Kidney (tissue), 14 donors: Measurements from ENCODE around the gene HOXA5. TPM values are rescaled to one million over a fixed set of nuclear protein-coding genes. Genes with fewer than 3 reads are reported as not detected.

Experiments
- DNase-seq, 5 donors: peaks; one replicate each; pipeline ENCODE4 v3.0.0-alpha.2; 2013 to 2020
- FAIRE-seq: peaks from 2 replicates; lab custom pipeline; 2012; peaks lifted over from hg19 to GRCh38; lab: Jason Lieb, UNC
- H3K27ac ChIP-seq, 2 donors: one replicate each; pipeline ENCODE4 v1.7.0; 2013; ENCODE audit warnings: low read depth in 2 of 2, low read length in 2 of 2, inconsistent platforms in 1 of 2
- H3K27me3 ChIP-seq: one replicate; pipeline ENCODE4 v1.7.1; 2013; ENCODE audit warnings: low read length, inconsistent platforms; ENCODE audit not compliant: control insufficient read depth, insufficient read depth
- H3K36me3 ChIP-seq, 3 donors: one replicate each; pipeline versions ENCODE4 v1.7.0 to v1.7.1; 2013; ENCODE audit warnings: low read length in 3 of 3, control low read depth in 1 of 3, inconsistent platforms in 1 of 3; ENCODE audit not compliant: insufficient read depth in 3 of 3, control insufficient read depth in 2 of 3
- H3K4me1 ChIP-seq, 3 donors: one replicate each; pipeline versions ENCODE4 v1.7.0 to v1.7.1; 2013; ENCODE audit warnings: low read length in 3 of 3, inconsistent platforms in 1 of 3, low read depth in 1 of 3; ENCODE audit not compliant: control insufficient read depth in 2 of 3, insufficient read depth in 2 of 3
- H3K4me3 ChIP-seq, 3 donors: one replicate each; pipeline versions ENCODE4 v1.7.0 to v1.8.1; 2013; ENCODE audit warnings: low read length in 3 of 3, control low read depth in 1 of 3, inconsistent platforms in 1 of 3
- H3K9ac ChIP-seq, 3 donors: one replicate each; pipeline versions ENCODE4 v1.7.0 to v1.7.1; 2013; ENCODE audit warnings: low read length in 3 of 3, control low read depth in 1 of 3, inconsistent platforms in 1 of 3
- H3K9me3 ChIP-seq, 3 donors: one replicate each; pipeline versions ENCODE4 v1.7.0 to v1.7.1; 2013; ENCODE audit warnings: low read length in 3 of 3, control low read depth in 1 of 3, inconsistent platforms in 1 of 3; ENCODE audit not compliant: control insufficient read depth in 2 of 3, insufficient read depth in 1 of 3
- CTCF ChIP-seq: IDR thresholded peaks from 3 replicates; pipeline ENCODE4 v1.5.1; 2012; ENCODE audit warnings: mild to moderate bottlenecking, moderate library complexity, borderline replicate concordance; ENCODE audit not compliant: insufficient read depth; ENCODE audit errors: extremely low read depth
- intact Hi-C: fragments of 100-400 bp; cut with DNase I; formaldehyde crosslinking; loops from one replicate; pipeline ENCODE4 v1.11.1; 2022
- polyA plus RNA-seq: library from polyadenylated mRNA; stranded (reverse); fragments of 350-450 nt; fragmentation: Illumina TruSeq; extraction: RNeasy Lipid Tissue Mini Kit (QIAGEN cat#74804); gene quantifications from one replicate; pipeline ENCODE4 v1.2.3, GENCODE V29; 2014; ENCODE audit warnings: low read depth, low replicate concordance; ENCODE audit not compliant: insufficient read depth
- total RNA-seq: library from RNA; stranded (reverse); fragmentation: NEBNext Ultra II Directional; extraction: Animal tissue kit (Norgen Biotek cat#: 25700); gene quantifications from one replicate; pipeline ENCODE4 v1.2.1, GENCODE V29; 2021
- donor health status: control.
- donor health status: control.
- donor health status: control.
- donor health status: control.
- donor health status: control.
- donor health status: DM: yes; HTN: yes; CAD: no.
- donor health status: Normal renal cell carcinoma (clear cell type).

The HOXA5 gene
- total and polyA plus RNA-seq, 2 donors from 2014 or later, result 19.4 to 38.0 TPM

- Histone ChIP-seq H3K9ac (peak overlapping the region; percentile 23 to 68 (median 30)), H3K4me3 (peak overlapping the region; percentile 44 to 59 (median 51)), H3K27me3 (no peaks in the 10 kb centered on the region), H3K9me3 (no peaks in the 10 kb centered on the region), H3K27ac (peak overlapping the region; percentile 73 to 79), H3K4me1 (peaks cover 27 to 45% (median 42%) of the 10 kb centered on the region in 3 donors), H3K36me3 (peaks cover 0 to 2% (median 0%) of the 10 kb centered on the region in 3 donors)
- DNase-seq (peak in 3 of 5 donors; percentile 58 to 78 (median 76)), FAIRE-seq (no peak)
- no peak for TF ChIP-seq CTCF
- intact Hi-C loops, result no loop called here
Measured at GRCh38 chr7:27128776-27129728, 14.4 kb downstream of the HOXA5 start.

- intact Hi-C loops, result no loop called here
- no peak for FAIRE-seq
- no peaks in the 10 kb centered on the region for H3K9me3 ChIP-seq
- peak overlapping the region in 2 of 3 donors; percentile 5 to 47 for H3K9ac ChIP-seq
- peaks cover 0 to 2% (median 0%) of the 10 kb centered on the region in 3 donors for H3K36me3 ChIP-seq
- DNase-seq, result peak in 4 of 5 donors; percentile 61 to 95 (median 76)
- peak overlapping the region; percentile 10 to 79 for H3K27ac ChIP-seq
- no peak for TF ChIP-seq CTCF
- no peaks in the 10 kb centered on the region for H3K27me3 ChIP-seq
- H3K4me3 ChIP-seq, result no peak overlapping the region
- H3K4me1 ChIP-seq, result peaks cover 32 to 36% (median 34%) of the 10 kb centered on the region in 3 donors
Measured at GRCh38 chr7:27128034-27128433, 15.4 kb downstream of the HOXA5 start.

- TF ChIP-seq CTCF, result no peak
- H3K9me3 ChIP-seq, result no peaks in the 10 kb centered on the region
- peaks cover 0 to 2% (median 0%) of the 10 kb centered on the region in 3 donors for H3K36me3 ChIP-seq
- peaks cover 29 to 37% (median 32%) of the 10 kb centered on the region in 3 donors for H3K4me1 ChIP-seq
- H3K27ac ChIP-seq, result peak overlapping the region; percentile 47 to 79
- H3K27me3 ChIP-seq, result no peaks in the 10 kb centered on the region
- FAIRE-seq (no peak), DNase-seq (peak in 1 of 5 donors; percentile 56)
- peak overlapping the region in 1 of 3 donors; percentile 23 for H3K4me3 ChIP-seq
- peak overlapping the region in 2 of 3 donors; percentile 10 to 23 for H3K9ac ChIP-seq
- intact Hi-C loops, result no loop called here
Measured at GRCh38 chr7:27126596-27127327, 16.7 kb downstream of the HOXA5 start.
